Stimulated activated CD8-positive, alpha-beta memory T cell treated with anti-CD3 and anti-CD28 coated beads, Interleukin-12 subunit alpha, Interleukin-12 subunit beta, amount 100 ng/mL, for 24 hours (primary cell): ENCODE data around the gene ANKRD50.

ENCODE experiments used
- DNase-seq: peaks from one replicate; pipeline ENCODE4 v3.0.0-alpha.2; 2020; ENCODE audit errors: extremely low read depth

The ANKRD50 gene

GRCh38 chr4:124712372-124713184, at the start of gene ANKRD50:
Gene ANKRD50 (minus strand): TSS chr4:124712732. CDS start chr4:124710511, 2,221 bp downstream.
- DNase-seq = peak; percentile 15

GRCh38 chr4:124757126-124757525, 44.6 kb upstream of the ANKRD50 start:
- no peak for DNase-seq

GRCh38 chr4:124754681-124755080, 42.1 kb upstream of the ANKRD50 start:
- DNase-seq = no peak

GRCh38 chr4:124753941-124754581, 41.5 kb upstream of the ANKRD50 start:
- DNase-seq = no peak

- DNase-seq = no peak
Observed at GRCh38 chr4:124749421-124749820, 36.9 kb upstream of the ANKRD50 start.

- DNase-seq = no peak
Observed at GRCh38 chr4:124748965-124749364, 36.4 kb upstream of the ANKRD50 start.

GRCh38 chr4:124745985-124746801, 33.7 kb upstream of the ANKRD50 start:
- no peak for DNase-seq

- DNase-seq = no peak
Observed at GRCh38 chr4:124743711-124744110, 31.2 kb upstream of the ANKRD50 start.

GRCh38 chr4:124740501-124740900, 28.0 kb upstream of the ANKRD50 start:
- DNase-seq = no peak

- no peak for DNase-seq
Observed at GRCh38 chr4:124738994-124739393, 26.5 kb upstream of the ANKRD50 start.

GRCh38 chr4:124737619-124738018, 25.1 kb upstream of the ANKRD50 start:
- no peak for DNase-seq

- DNase-seq = no peak
Observed at GRCh38 chr4:124736526-124736925, 24.0 kb upstream of the ANKRD50 start.

GRCh38 chr4:124727331-124727890, 14.9 kb upstream of the ANKRD50 start:
- DNase-seq = no peak

- no peak for DNase-seq
Observed at GRCh38 chr4:124726269-124726668, 13.7 kb upstream of the ANKRD50 start.

GRCh38 chr4:124722071-124722470, 9.5 kb upstream of the ANKRD50 start:
- DNase-seq = no peak

- DNase-seq = no peak
Observed at GRCh38 chr4:124717101-124717500, 4.6 kb upstream of the ANKRD50 start.

- DNase-seq = no peak
Observed at GRCh38 chr4:124713185-124713592, 657 bp upstream of the ANKRD50 start.

- DNase-seq = no peak
Observed at GRCh38 chr4:124711471-124712371, 811 bp downstream of the ANKRD50 start.

- no peak for DNase-seq
Observed at GRCh38 chr4:124710911-124711310, 1.6 kb downstream of the ANKRD50 start.

GRCh38 chr4:124710015-124710741, 2.4 kb downstream of the ANKRD50 start:
- no peak for DNase-seq
